ENCODE results near the gene SOX21.

GRCh38 chr13:94661406-94661805, 50.9 kb downstream of the SOX21 start:
- no peak for TF ChIP-seq CTCF (IDR thresholded peaks at IDR 0.05)
- no peak for TF ChIP-seq POLR2AphosphoS5 (IDR thresholded peaks at IDR 0.05)

Data from sigmoid colon (tissue), 4 donors.